Measurements from ENCODE around the gene BCR.
A peak's percentile ranks its signal among the peaks of the same experiment; 100 is the strongest.
"Not testable (repeated sequence)": the region's sequence is repeated elsewhere in the genome, so short reads cannot be mapped to it uniquely, and the experiment has no call there.

Gene BCR

DNA sequence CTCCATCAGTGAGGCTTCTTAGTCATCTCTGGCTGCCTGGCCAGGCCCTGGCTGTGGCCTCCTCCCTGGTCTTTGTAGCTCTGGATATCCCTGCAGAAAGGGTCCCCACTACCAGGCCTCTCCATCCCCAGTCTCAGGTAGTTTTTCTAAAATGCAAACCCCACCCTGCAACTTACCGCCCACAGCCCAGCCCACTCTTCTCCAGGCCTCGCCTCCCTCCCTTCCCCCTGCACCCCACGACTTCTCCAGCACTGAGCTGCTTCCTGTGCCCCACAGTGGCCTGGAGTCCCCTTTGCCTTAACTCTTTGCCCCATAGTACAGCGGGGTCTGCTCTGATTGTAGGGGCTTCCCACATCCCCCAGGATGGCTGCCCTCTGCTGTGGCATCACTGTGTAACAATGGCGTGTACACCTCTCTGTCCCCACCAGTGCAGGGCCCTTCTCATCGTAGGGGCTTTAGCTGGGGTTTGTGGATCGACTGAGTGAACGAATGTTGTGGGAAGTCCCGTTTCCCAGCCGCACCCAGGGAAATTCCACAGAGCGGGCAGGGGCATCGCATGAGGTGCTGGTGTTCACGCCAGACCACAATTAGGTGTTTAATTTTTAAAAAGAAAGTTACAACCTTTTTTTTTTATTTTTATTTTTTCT lies 111.6 kb downstream of the BCR start:
- DNase-seq (ENCODE audit: low read depth), result no peak

DNA sequence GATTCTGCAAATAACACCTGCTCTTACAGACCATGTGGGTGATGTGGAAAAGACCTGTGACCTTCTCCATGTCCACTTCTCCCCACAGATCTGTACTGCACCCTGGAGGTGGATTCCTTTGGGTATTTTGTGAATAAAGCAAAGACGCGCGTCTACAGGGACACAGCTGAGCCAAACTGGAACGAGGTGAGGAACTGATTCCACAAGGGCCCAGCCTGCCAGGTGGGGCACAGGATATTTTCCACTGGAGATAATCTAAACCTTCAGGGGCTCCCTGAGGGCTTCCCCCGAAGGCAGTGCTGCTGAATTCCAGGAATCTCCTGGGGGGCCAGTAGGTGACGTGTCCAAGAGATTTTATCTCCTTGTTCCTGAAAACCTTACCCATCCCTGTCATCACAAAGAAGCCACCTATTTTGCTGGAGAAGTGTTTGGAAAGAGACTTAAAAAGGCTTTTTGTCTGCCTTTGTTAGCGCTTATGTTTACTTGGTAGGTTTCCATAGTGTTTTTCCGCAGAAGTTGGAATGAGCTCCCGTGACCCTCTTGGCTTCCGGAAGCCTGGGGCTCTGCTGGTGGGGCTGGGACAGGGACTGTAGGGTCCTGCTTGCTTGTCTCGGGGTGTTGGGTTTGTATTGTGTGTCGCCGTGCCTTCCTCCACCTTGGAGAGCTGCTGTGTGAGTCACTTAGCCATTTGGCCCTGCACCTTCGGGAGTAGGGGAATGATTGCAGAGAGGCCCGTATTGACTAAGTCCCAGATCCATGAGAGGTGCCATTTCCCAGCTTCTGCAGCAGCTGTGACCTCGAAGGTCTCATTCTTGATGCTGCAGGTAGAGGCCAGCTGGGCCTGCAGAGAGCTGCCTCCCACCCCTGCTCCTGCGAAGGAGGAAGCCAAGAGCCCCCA lies 112.4 kb downstream of the BCR start:
- no peak for DNase-seq (ENCODE audit: low read depth)

DNA sequence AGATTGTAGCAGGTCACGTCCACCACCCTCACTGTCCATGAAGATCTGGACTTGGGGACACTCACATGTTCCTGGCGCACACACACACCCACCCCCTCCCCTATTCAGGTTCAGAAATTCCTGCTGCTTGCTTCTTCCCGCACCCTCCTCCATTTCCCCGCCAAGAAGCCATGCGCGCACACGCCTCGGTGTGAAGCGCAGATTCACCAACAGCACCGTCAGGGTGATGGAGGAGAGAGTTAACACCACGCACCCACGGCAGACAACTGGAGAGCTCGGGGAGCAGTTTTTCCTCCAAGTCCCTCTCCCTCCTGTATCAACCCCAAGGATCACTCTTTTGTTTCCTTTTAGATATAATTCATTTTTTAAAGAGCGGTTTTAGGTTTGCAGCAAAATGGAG lies 113.4 kb downstream of the BCR start:
- no peak for DNase-seq (ENCODE audit: low read depth)

DNA sequence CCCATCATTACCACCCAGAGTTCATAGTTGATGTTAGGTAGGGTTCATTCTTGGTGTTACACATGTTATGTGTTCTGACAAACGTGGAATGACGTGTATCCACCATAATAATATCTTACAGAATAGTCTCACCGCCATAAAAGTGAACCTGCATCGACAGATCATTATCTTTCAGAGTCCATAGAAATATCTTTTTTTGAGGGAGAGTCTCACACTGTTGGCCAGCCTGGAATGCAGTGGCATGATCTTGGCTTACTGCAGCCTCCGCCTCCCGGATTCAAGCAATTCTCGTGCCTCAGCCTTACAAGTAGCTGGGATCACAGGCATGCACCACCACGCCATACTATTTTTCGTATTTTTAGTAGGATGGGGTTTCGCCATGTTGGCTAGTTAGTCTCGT lies 113.9 kb downstream of the BCR start:
- no peak for DNase-seq (ENCODE audit: low read depth)

DNA sequence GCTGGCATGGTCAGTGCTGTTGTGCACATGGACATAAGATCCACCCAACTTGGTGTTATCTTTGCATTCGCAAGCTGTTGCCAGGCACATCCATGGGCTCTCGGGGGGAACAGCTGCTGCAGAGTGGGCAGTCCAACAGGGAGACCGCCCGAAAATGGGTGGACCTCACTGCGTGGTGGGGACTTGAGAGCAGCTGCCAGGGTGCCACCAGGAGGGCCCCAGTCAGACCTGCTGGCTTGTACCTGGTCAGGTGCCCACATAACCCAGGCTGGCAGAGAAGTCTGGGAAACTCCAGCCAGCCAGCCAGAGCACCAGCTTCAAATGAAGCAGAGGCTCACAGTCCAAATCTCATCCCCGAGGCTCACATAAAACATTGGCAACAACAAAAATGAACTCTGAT lies 120.2 kb downstream of the BCR start:
- DNase-seq (ENCODE audit: low read depth), result no peak

DNA sequence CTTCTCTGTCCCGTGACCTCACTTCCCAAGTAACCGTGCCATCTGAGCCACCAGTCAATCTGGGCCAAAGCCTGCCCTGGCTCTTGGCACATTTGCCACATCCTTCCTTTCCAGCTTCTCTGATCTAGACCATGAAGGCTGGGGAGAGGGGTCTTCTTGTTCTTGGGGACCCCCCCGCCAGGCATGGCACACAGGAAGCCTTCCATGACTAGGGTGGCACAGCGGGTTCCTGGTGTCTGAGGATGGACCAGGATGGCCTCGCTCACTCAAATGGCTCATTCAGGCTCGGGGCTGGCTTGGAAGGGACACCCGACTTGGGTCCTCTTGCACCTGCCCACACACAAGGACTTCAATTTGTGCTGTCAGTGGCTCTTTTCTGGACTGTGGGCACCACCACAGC lies 121.3 kb downstream of the BCR start:
- DNase-seq (ENCODE audit: low read depth), result no peak

DNA sequence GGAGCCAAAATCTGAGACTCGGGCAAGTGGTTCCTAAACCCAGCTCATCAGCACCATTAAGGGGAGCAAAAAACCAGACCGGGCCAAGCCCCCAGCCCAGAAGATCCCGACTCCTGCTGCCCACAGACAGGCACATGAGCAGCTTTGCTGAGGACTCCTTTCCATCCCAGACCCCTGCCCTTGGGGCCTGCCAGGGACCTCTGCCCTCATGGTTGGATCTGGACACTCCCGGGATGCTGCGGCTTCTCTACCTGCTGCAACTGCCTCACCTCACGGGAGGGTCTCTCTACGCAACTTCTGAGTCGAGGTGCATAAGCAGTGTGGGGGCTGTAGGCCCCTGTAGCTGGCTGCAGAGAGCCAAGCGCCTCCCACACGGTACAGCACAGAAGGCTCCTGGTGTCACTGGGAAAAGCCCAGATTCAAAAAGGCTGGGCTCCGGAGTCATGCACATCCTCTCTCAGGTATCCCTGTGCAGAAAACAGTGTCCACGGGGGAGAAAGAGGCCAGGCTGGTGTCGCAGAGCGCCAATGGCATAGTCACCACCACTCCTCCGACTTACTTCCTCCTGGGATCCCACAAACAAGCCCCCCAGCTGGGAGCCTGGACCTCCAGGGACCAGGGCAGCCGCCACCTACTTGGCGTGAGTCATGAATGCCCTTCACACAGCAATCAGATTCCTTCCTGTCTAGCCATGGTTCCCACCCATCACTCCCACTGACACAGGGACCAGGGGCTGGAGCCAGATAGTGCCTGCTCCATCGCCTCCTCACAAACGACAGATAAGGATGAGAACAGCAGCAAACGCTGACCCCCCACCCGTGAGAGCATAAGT lies 122.1 kb downstream of the BCR start:
- no peak for DNase-seq (ENCODE audit: low read depth)

DNA sequence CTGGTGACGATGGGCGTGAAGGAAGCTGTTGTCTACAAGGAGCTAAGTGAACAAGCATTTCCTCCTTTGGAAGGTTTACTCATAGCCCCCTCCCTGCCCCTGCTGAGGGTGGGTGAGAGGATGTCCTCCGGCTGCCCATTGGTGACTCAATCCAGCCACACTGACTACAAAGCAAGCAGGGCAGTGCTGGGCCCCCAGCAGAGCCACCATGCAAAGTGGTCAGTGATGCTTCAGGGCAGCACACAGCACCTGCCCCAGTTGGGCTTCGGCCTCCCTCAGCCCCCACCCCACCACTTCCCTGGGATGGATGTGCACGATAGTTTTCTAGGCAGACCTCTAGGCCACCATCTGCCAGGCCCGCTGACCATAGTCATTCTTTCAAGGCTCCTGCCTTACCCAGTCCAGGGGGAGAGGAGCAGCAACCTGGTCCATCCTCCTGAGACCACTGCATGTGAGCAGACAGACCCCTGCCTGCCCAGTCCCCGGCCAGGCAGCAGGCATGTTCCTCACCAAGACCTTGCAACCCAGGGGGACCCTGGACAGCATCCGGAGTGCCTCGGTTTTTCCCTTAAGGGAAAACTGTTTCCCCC lies 125.1 kb downstream of the BCR start:
- no peak for DNase-seq (ENCODE audit: low read depth)

DNA sequence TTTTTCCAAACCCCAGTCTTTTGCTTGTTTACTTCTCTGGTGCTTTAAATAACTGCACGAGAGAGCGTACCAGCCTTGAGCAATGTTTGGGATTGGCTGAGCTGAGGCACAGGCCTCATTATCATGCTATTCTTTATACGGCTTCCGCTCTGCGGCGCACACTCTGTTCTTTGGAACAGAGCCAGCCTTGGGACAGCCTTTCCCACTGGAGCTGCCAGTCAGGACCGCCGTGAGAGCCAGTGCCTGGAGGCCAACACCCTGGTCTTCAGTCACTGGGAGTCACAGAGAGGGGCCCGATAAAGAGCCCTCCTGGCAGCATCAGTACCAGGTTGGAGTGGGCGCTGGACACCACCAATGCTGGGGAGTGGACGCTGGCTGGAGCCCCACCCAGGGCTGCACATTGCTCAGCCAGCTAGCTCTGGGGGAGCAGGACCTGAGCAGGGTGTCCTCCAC lies 125.6 kb downstream of the BCR start:
- DNase-seq (ENCODE audit: low read depth), result no peak

DNA sequence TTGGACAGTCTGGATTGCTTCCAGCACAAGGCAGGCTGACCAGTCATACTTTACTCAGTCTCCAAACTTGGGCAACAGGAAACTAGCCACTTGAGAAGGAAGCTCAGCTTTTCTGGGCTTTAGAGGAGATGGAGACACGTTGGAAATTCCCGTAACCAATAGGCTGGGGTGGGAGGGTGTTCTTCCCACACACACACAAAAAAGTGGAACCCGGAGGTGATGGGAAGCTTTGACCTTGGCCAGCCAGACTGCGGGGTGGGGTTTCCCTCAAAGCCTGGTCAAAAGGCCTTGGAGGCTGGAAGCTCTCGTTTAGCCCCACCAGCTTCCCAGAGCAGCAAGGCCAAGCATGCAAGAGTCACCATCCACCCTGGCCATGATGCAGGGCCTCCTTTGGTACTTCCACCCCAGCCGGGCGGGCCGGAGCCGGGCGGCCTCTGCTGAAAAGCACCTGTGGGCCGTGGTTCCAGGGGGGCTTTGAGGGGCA lies 126.2 kb downstream of the BCR start:
- DNase-seq (ENCODE audit: low read depth), result no peak

DNA sequence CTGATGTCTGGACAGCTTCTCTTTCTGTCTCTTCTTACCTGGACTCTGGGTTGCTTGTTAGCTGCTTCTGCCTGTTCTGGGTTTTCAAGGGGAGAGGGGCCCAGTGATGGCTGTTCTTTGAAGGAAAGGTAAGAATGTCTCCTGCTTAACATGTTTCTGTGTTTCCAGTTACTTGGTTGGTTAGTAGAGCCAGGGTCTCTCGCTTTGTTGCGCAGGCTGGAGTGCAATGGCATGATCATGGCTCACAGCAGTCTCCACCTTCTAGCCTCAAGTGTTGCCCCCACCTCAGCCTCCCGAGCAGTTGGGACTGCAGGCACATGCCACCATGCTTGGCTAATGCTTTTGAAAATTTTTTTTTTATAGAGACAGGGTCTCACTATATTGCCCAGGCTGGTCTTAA lies 126.6 kb downstream of the BCR start:
- DNase-seq (ENCODE audit: low read depth), result no peak

DNA sequence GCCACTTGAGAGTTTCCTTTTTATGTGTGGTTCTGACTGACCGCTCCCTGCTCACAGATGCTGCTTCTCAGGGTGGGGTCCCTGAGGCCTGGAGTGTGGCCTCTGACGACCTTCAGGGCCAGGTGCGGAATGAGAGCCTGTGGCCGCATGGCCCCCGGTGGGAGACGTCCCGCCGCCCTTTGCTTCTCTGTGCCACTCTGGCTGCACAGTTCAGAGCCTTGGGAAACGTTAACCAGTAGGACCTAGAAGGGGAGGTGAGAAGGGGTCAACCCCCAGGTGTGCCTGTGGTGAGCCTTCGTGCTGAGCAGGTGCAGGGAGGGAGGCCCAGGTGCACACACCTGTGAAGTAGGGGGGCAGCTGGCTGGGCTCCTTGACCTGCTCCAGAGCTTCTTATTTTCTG lies 127.2 kb downstream of the BCR start:
- not testable (repeated sequence) for DNase-seq (ENCODE audit: low read depth)

DNA sequence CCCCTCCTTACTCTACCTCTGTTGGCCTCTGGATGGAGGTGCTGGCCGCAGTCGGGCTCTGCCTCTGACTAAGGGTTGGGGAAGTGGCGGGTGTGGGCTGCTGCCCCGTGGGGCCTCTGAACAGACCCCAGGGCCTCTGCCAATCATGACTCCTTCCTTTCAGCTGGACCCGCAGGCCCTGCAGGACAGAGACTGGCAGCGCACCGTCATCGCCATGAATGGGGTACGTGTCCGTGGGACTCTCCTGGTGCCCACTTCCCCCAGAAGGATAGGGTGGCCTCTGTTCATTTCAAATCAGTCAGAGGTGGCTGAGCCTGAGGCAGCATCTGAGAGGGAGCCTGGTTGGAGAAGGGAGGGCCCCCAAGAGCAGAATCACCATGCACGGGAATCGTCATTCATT lies 129.0 kb downstream of the BCR start:
- not testable (repeated sequence) for DNase-seq (ENCODE audit: low read depth)

DNA sequence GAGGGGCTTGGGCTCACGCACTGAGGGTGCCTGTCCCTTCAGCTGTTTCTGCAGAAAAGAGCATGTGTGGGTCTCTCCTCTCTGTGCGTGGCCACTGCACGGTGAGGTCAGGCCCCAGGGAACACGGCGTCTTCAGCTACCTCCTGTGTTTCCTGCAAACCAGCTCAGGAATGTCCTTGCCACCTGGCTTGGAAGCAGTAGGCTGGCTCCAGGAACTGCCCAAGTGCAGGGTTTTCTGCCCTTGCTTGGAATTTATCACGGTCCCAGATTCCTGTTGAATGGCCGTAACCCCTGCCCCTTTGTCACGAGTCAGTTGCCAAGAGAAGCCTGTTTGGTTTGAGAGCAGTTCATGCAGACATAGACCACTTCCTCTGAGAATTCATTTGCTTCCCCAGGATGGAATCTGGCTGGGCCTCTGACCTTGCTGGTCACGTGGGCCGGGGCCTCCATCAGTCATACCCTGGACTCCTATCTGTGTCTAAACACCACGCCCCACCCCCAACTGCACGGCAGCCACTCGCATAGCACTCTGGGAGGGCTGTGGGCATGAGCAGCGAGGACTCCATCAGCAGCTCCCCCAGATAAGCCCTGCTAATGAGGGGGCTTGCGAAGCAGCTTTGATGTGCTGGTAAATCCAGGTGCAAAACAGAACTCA lies 130.3 kb downstream of the BCR start:
- DNase-seq (ENCODE audit: low read depth), result not testable (repeated sequence)

DNA sequence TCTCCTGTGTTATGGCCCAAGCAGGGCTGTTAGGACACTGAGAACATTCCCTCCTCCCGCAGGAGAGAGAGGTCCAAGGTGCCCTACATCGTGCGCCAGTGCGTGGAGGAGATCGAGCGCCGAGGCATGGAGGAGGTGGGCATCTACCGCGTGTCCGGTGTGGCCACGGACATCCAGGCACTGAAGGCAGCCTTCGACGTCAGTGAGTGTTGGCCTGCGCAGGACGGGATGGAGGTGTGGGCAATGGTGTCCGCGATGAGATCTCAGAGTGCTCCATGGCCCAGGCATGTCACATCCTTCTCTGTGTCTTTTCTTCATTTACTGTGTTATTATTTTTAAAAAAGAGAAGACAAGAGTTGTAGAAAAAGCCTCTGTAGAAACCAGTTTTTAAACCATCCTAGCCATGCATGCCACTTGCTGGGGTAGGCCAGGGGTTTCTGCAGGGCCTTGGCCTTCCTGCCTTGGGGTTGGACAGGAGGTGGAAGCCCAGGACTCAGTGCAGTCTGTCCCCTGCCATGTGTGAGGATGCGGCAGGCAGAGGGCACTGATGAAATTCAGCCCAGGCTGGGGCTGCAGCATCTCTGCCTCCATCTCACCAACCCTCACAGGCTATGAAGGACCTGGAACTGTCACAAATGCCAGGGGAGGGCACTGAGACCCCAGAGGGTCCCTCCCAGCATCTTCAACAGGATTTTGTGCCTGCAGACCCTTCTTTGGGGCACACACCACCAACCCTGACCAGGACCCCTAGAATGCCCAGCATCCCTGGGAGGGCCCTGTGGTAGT lies 131.5 kb downstream of the BCR start:
- DNase-seq (ENCODE audit: low read depth), result not testable (repeated sequence)

DNA sequence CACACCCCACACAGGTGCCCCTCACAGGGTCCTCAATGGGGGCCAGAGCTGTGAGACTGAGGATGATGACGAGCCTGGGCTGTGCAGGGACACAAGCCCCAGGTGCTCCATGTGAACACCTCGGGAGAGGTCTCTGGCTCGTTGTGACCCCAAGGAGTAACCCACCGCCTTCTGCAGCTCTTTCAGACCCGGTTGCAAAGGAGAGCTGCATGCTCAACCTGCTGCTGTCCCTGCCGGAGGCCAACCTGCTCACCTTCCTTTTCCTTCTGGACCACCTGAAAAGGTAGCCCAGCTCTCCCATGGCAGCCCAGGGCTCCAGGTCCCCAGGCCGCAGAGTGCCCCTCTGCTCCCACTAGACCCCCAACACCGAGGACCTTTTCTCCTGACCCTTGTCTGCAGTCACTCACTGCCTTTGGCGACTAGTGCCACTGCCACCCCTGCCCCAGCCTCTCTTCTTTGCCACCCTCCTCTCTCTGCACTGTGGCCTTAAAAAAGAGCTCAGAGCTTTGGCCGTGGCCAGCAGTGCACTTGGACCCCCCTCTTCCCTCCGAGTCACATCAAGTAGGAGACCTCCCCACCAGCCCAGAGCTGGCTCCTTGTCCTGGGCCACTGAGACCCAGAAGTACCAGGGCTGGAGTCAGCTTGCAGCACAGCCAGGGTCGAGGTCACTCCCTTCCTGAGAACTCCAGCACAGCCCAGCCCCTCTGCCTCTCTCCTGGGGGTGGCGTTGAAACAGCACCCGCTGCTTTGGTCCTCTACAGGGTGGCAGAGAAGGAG lies 133.7 kb downstream of the BCR start:
- no peak for DNase-seq (ENCODE audit: low read depth)

DNA sequence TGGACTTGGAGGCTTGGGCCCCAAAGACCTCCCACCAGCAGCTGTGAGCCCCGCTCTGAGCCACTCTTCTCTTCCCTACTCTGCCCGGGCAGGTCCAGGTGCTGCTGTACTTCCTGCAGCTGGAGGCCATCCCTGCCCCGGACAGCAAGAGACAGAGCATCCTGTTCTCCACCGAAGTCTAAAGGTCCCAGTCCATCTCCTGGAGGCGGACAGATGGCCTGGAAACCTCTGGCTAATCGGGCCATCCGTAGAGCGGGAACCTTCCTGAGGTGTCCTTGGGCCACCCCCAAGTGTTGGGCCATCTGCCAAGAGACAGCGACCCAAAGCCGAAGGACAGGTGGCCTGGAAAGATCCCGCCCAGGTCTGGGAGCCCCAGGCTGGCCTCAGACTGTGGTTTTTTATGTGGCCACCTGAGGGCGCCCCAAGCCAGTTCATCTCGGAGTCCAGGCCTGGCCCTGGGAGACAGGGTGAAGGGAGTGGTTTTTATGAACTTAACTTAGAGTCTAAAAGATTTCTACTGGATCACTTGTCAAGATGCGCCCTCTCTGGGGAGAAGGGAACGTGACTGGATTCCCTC lies 135.1 kb downstream of the BCR start:
- DNase-seq (ENCODE audit: low read depth), result peak; percentile 60

DNA sequence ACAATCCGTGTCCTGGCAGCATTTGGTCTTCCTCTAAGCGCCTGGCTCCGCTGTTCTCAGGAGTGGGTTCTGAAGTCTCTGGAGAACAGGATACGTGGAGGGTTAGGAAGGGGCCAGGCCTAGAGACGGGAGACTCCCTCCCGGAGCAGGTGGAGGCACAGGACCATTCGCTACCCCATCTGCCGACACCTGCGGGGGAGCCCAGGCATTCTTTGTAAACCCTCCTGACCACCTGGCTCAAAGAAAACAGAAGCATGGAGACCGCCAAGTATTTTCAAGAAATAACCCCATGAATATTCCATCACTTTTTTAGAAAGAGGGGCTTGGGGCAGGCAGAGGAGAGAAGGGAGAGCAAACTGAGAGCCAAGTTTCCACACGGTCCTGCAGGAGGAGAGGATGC lies 136.3 kb downstream of the BCR start:
- not testable (repeated sequence) for DNase-seq (ENCODE audit: low read depth)

DNA sequence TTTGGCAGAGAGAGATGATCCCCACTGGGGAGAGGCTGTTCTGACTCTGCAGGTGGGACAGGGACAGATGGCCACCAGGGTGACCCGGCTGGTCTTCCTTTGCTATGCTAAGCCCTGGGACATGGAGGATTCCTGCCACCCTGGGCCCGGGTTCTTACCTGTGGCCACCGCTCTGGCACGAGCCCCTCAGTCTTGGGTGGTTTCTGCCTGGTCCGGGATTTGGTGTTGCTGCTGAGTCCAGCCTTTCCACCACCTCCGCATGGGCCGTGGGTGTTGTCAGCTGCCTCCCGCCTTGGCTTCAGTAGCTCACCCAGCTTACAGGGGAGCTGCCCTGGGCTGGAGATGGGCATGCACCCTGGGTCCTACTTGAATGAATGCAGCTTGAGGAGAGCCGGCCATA lies 138.0 kb downstream of the BCR start:
- DNase-seq (ENCODE audit: low read depth), result not testable (repeated sequence)
